Measurements from ENCODE around the gene OR2M5.

OR2M5 gene

GRCh38 chr1:248127653-248128052 is 17.3 kb upstream of the OR2M5 start:
- H3K4me3 ChIP-seq (replicated peaks; ENCODE audit: low read depth, low read length), result no peak overlapping the region
- no peak for DNase-seq (ENCODE audit: extremely low read depth, insufficient read length)
- H3K36me3 ChIP-seq (ENCODE audit: control insufficient read depth, insufficient read depth, low read length), result no peaks in the 10 kb centered on the region
- no peaks in the 10 kb centered on the region for H3K27me3 ChIP-seq (replicated peaks; ENCODE audit: control insufficient read depth, insufficient read depth, low read length)
- no peak for TF ChIP-seq CTCF (IDR thresholded peaks at IDR 0.05; ENCODE audit: insufficient read depth, low read length, poor library complexity, severe bottlenecking)

- no peak overlapping the region for H3K4me3 ChIP-seq (replicated peaks; ENCODE audit: low read depth, low read length)
- no peak for DNase-seq (ENCODE audit: extremely low read depth, insufficient read length)
- no peak for TF ChIP-seq CTCF (IDR thresholded peaks at IDR 0.05; ENCODE audit: insufficient read depth, low read length, poor library complexity, severe bottlenecking)
- no peaks in the 10 kb centered on the region for H3K27me3 ChIP-seq (replicated peaks; ENCODE audit: control insufficient read depth, insufficient read depth, low read length)
- no peaks in the 10 kb centered on the region for H3K36me3 ChIP-seq (ENCODE audit: control insufficient read depth, insufficient read depth, low read length)
Measured at GRCh38 chr1:248136811-248137210, 8.1 kb upstream of the OR2M5 start.

GRCh38 chr1:248140846-248141245 is 4.1 kb upstream of the OR2M5 start:
- Histone ChIP-seq H3K36me3 (ENCODE audit: control insufficient read depth, insufficient read depth, low read length) (no peaks in the 10 kb centered on the region), H3K27me3 (replicated peaks; ENCODE audit: control insufficient read depth, insufficient read depth, low read length) (no peaks in the 10 kb centered on the region), H3K4me3 (replicated peaks; ENCODE audit: low read depth, low read length) (no peak overlapping the region)
- no peak for TF ChIP-seq CTCF (IDR thresholded peaks at IDR 0.05; ENCODE audit: insufficient read depth, low read length, poor library complexity, severe bottlenecking)
- DNase-seq (ENCODE audit: extremely low read depth, insufficient read length), result no peak

- Histone ChIP-seq H3K27me3 (replicated peaks; ENCODE audit: control insufficient read depth, insufficient read depth, low read length) (no peaks in the 10 kb centered on the region), H3K4me3 (replicated peaks; ENCODE audit: low read depth, low read length) (no peak overlapping the region), H3K36me3 (ENCODE audit: control insufficient read depth, insufficient read depth, low read length) (no peaks in the 10 kb centered on the region)
- DNase-seq (ENCODE audit: extremely low read depth, insufficient read length), result no peak
- no peak for TF ChIP-seq CTCF (IDR thresholded peaks at IDR 0.05; ENCODE audit: insufficient read depth, low read length, poor library complexity, severe bottlenecking)
Measured at GRCh38 chr1:248143311-248143710, 1.6 kb upstream of the OR2M5 start.

GRCh38 chr1:248152056-248152827 is 7.3 kb downstream of the OR2M5 start:
- no peaks in the 10 kb centered on the region for H3K27me3 ChIP-seq (replicated peaks; ENCODE audit: control insufficient read depth, insufficient read depth, low read length)
- no peaks in the 10 kb centered on the region for H3K36me3 ChIP-seq (ENCODE audit: control insufficient read depth, insufficient read depth, low read length)
- H3K4me3 ChIP-seq (replicated peaks; ENCODE audit: low read depth, low read length), result no peak overlapping the region
- TF ChIP-seq CTCF (IDR thresholded peaks at IDR 0.05; ENCODE audit: insufficient read depth, low read length, poor library complexity, severe bottlenecking), result no peak
- DNase-seq (ENCODE audit: extremely low read depth, insufficient read length), result no peak

- no peak for DNase-seq (ENCODE audit: extremely low read depth, insufficient read length)
- H3K36me3 ChIP-seq (ENCODE audit: control insufficient read depth, insufficient read depth, low read length), result no peaks in the 10 kb centered on the region
- H3K27me3 ChIP-seq (replicated peaks; ENCODE audit: control insufficient read depth, insufficient read depth, low read length), result no peaks in the 10 kb centered on the region
- no peak overlapping the region for H3K4me3 ChIP-seq (replicated peaks; ENCODE audit: low read depth, low read length)
- no peak for TF ChIP-seq CTCF (IDR thresholded peaks at IDR 0.05; ENCODE audit: insufficient read depth, low read length, poor library complexity, severe bottlenecking)
Measured at GRCh38 chr1:248155927-248156326, 11.0 kb downstream of the OR2M5 start.

Measured in GM06990 (cell line).